GM12873 (cell line): ENCODE data around the gene DOLK.

ENCODE experiments used
- CTCF ChIP-seq: IDR thresholded peaks from 2 replicates; pipeline ENCODE4 v1.5.1; 2012; ENCODE audit warnings: low read depth, mild to moderate bottlenecking, moderate library complexity, low read length, control low read depth; ENCODE audit not compliant: insufficient read depth; ENCODE audit errors: missing control alignments

The DOLK gene

DNA sequence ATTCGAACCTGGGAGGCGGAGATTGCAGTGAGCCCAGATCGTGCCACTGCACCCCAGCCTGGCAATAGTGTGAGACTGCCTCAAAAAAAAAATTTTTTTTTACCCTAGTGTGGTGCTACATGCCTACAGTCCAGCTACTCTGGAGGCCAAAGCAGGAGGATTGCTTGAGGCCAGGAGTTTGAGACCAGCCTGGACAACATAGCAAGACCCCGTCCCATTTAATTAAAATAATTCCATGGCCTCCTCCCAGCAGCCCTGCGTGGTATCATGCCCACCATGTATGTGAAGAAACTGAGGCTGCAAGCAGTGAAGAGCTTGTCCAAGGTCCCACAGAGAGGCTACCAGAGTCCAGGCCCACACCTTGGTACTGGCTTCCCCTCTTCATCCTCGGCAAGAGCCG lies 46.0 kb downstream of the DOLK start:
- no peak for TF ChIP-seq CTCF

DNA sequence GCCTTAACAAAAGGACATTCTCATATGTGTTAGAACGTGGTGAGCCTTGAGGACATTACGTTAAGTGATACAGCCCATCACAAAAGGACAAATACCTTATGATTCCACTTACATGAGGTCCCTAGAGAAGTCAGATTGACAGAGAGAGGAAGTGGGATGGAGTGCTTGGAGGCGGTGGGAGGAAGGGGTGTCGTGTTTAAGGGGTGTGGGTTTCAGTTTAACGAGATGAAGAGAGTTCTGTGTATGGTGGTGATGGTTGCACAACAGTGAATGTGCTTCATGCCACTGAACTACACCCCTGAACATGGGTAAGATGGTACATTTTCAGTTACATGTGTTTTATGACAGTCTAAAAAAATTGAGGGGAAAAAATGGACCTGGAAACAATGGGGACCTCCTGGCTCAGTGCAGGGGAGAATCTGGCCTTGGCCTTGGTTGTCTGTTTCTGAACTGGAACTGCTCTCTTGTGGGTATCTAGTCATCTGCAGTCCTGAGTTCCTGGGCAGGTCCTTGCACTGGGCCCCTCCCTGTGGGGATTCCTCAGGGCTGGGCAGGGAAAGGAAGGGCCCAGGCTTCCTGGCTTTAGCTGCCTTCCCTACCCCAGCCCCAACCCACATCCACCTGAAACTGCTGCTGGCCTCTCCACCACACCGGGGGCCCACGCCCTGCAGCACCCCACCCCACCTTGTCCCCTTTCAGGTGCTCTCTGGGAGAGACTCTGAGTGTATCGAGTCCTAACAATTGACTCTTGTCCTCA lies 47.7 kb downstream of the DOLK start:
- TF ChIP-seq CTCF: no peak

DNA sequence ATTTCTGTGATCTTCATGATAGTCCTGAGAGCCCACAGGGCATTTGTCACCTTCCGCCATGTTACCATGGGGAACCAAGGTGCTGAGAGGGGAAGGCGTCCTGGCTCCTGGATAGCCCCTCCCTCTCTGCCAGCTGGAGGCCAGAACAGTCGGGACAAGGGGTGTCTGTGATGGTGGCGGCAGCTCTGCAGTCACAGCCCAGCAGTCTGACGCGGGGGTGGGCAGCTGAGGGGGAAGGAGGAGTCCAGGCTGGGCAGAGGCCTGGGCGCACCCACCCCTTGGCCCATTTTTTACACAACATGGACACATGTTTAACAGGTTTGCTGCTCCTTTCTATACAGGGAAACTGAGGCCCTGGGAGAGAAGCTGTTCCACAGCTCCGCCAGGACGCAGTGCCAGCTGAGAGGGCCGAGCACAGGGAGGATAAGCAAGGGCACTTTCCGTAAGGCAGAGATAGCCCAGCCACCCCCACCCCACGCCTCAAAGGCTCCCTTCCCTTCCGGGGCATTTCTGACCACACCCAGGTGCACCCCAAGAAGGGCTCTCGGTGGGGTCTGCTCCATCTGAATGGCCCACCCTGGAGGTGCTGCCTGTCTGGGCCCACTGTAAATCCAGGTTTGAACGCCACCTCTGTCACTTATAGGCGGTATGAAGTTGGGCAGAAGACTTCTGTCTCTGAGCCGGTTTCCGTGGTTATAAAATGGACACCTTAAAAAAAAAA lies 48.4 kb downstream of the DOLK start:
- no peak for TF ChIP-seq CTCF

- no peak for TF ChIP-seq CTCF
Observed at GRCh38 chr9:128898382-128898781, 49.0 kb downstream of the DOLK start.

- no peak for TF ChIP-seq CTCF
Observed at GRCh38 chr9:128895556-128895955, 51.8 kb downstream of the DOLK start.
